CD4-positive, alpha-beta memory T cell (primary cell): ENCODE results near the gene VASH1. TPM values are rescaled to one million over a fixed set of nuclear protein-coding genes. Genes with fewer than 3 reads are reported as not detected.

ENCODE experiments used
- CTCF ChIA-PET: fragments of 350-600 bp; sonication (Branson Sonifier 250); formaldehyde crosslinking; loops from one replicate; lab custom pipeline; 2021; ENCODE audit warnings: inconsistent platforms; ENCODE audit not compliant: partially characterized antibody; lab: Charles Lee
- POLR2A ChIA-PET: fragments of 350-600 bp; sonication (Branson Sonifier 250); formaldehyde crosslinking; loops from one replicate; lab custom pipeline; 2021; ENCODE audit not compliant: partially characterized antibody; lab: Charles Lee
- DNase-seq, 5 donors: peaks; one replicate each; pipeline versions ENCODE4 v3.0.0 to v3.0.0-alpha.2; 2020 to 2022; ENCODE audit warnings: mixed read lengths in 1 of 5
- H3K27ac ChIP-seq: one replicate; pipeline ENCODE4 v1.7.0; 2013; ENCODE audit warnings: low read depth, low read length
- H3K27me3 ChIP-seq: 2 replicates; pipeline ENCODE4 v1.7.0; 2013; ENCODE audit warnings: mild to moderate bottlenecking, low read length, moderate library complexity; ENCODE audit not compliant: insufficient read depth
- H3K36me3 ChIP-seq: 2 replicates; pipeline ENCODE4 v1.7.0; 2013; ENCODE audit warnings: mild to moderate bottlenecking, low read length, moderate library complexity; ENCODE audit not compliant: insufficient read depth
- H3K4me1 ChIP-seq: 2 replicates; pipeline ENCODE4 v1.7.0; 2013; ENCODE audit warnings: mild to moderate bottlenecking, low read length, moderate library complexity; ENCODE audit not compliant: insufficient read depth
- H3K4me3 ChIP-seq, 2 donors: one replicate each; pipeline ENCODE4 v1.7.0; 2013; ENCODE audit warnings: low read length in 2 of 2, mild to moderate bottlenecking in 1 of 2
- H3K9me3 ChIP-seq, 2 donors: one replicate each; pipeline ENCODE4 v1.7.0; 2013; ENCODE audit warnings: low read length in 2 of 2, control low read depth in 1 of 2; ENCODE audit not compliant: control insufficient read depth in 1 of 2
- H3K27ac Mint-ChIP-seq, 7 donors: one replicate each; pipeline ENCODE4 v1.8.0; 2020 to 2021; ENCODE audit warnings: mixed read lengths in 7 of 7, mild to moderate bottlenecking in 6 of 7, inconsistent platforms in 3 of 7, moderate library complexity in 3 of 7
- H3K27me3 Mint-ChIP-seq, 2 donors: one replicate each; pipeline ENCODE4 v1.8.0; 2020 to 2021; ENCODE audit warnings: mixed read lengths in 2 of 2
- H3K36me3 Mint-ChIP-seq, 2 donors: one replicate each; pipeline ENCODE4 v1.8.0; 2020 to 2021; ENCODE audit warnings: mixed read lengths in 2 of 2, inconsistent platforms in 1 of 2, mild to moderate bottlenecking in 1 of 2
- H3K4me1 Mint-ChIP-seq, 4 donors: one replicate each; pipeline ENCODE4 v1.8.0; 2020 to 2021; ENCODE audit warnings: mixed read lengths in 4 of 4, mild to moderate bottlenecking in 1 of 4
- H3K4me3 Mint-ChIP-seq, 8 donors: one replicate each; pipeline ENCODE4 v1.8.0; 2020 to 2021; ENCODE audit warnings: mixed read lengths in 8 of 8, mild to moderate bottlenecking in 7 of 8, moderate library complexity in 6 of 8, inconsistent platforms in 3 of 8
- H3K9me3 Mint-ChIP-seq, 8 donors: one replicate each; pipeline ENCODE4 v1.8.0; 2020 to 2021; ENCODE audit warnings: mixed read lengths in 8 of 8, mild to moderate bottlenecking in 5 of 8, inconsistent platforms in 3 of 8, moderate library complexity in 1 of 8
- intact Hi-C: fragments of 100-400 bp; cut with micrococcal nuclease; formaldehyde crosslinking; loops from one replicate; pipeline ENCODE4 v1.15.1; 2023
- polyA plus RNA-seq, 2 donors: library from polyadenylated mRNA; unstranded; fragments of 300-500 nt; fragmentation: Illumina TruSeq; gene quantifications; one replicate each; pipeline ENCODE4 v1.2.3, GENCODE V29; 2021
- total RNA-seq, 2 experiments: library from RNA; stranded (reverse); gene quantifications; one replicate each; pipeline ENCODE4 v1.2.3, GENCODE V29; 2021

Gene VASH1
- total and polyA plus RNA-seq, 4 experiments from 2014 or later: 0.59 to 12.6 (median 5.6) TPM

DNA sequence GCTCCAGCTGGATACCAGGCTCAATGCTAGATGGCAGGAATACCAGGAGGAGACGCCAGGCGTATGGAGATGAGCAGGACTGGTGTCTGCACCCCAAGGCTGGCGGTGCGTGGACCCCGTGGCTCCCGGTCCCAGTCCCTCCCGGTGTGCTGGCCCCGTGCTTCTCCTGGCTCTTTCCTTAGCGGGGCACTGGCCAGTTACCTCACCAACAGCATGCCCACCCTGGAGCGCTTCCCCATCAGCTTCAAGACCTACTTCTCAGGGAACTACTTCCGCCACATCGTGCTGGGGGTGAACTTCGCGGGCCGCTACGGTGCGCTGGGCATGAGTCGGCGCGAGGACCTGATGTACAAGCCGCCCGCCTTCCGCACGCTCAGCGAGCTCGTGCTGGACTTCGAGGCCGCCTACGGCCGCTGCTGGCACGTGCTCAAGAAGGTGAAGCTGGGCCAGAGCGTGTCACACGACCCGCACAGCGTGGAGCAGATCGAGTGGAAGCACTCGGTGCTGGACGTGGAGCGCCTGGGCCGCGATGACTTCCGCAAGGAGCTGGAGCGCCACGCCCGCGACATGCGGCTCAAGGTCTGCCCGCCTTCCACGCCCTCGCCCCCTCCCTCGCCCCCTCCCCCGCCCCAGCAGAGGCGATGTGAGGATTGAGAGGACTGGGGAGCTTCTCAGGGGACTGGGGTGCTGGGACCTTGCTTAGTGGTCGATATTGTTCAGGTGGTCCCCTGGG, 14.6 kb downstream of the VASH1 start:
- H3K4me3 Mint-ChIP-seq: no peak overlapping the region
- intact Hi-C loops: no loop called here
- CTCF ChIA-PET: interaction anchor here (1.1 to 1.7 kb wide), 3 partner anchors 8 to 66 kb away, joined by 3 to 5 read pairs (median 3); no protein-coding TSS in a partner anchor

GRCh38 chr14:76776428-76777251, 15.4 kb downstream of the VASH1 start:
- Histone ChIP-seq H3K9me3 (no peaks in the 10 kb centered on the region), H3K27ac (no peak overlapping the region), H3K36me3 (no peaks in the 10 kb centered on the region), H3K4me3 (no peak overlapping the region), H3K4me1 (peaks cover 5% of the 10 kb centered on the region), H3K27me3 (no peaks in the 10 kb centered on the region)
- H3K9me3 Mint-ChIP-seq: no peaks in the 10 kb centered on the region
- H3K4me3 Mint-ChIP-seq: no peak overlapping the region
- ChIA-PET CTCF (interaction anchor here (1.1 to 1.4 kb wide), 5 partner anchors 9 to 67 kb away, joined by 3 to 7 read pairs (median 4); no protein-coding TSS in a partner anchor), POLR2A (interaction anchor here (1.0 to 1.3 kb wide), 2 partner anchors 8 to 15 kb away, joined by 3 read pairs; partner anchors contain the start of gene VASH1)
- H3K27me3 Mint-ChIP-seq: no peaks in the 10 kb centered on the region
- intact Hi-C loops: no loop called here
- peaks cover 0 to 5% of the 10 kb centered on the region in 2 donors for H3K36me3 Mint-ChIP-seq
- DNase-seq: no peak
- H3K4me1 Mint-ChIP-seq: peaks cover 1 to 7% (median 4%) of the 10 kb centered on the region in 4 donors
- H3K27ac Mint-ChIP-seq: no peak overlapping the region

More for the DNA sequence above, 14.6 kb downstream of the VASH1 start:
- H3K27me3 ChIP-seq: no peaks in the 10 kb centered on the region
- H3K27ac Mint-ChIP-seq: no peak overlapping the region
- no peaks in the 10 kb centered on the region for H3K9me3 Mint-ChIP-seq
- no peak for DNase-seq
- H3K4me3 ChIP-seq: no peak overlapping the region
- H3K9me3 ChIP-seq: no peaks in the 10 kb centered on the region
- no peaks in the 10 kb centered on the region for H3K36me3 ChIP-seq
- no peaks in the 10 kb centered on the region for H3K4me1 ChIP-seq
- POLR2A ChIA-PET: interaction anchor here (1.0 kb wide), 1 partner anchor 15 kb away, joined by 3 read pairs; the partner anchor contains the start of gene VASH1
- peaks cover 1 to 7% (median 4%) of the 10 kb centered on the region in 4 donors for H3K4me1 Mint-ChIP-seq
- H3K27me3 Mint-ChIP-seq: no peaks in the 10 kb centered on the region
- H3K27ac ChIP-seq: no peak overlapping the region
- H3K36me3 Mint-ChIP-seq: peaks cover 0 to 5% of the 10 kb centered on the region in 2 donors

DNA sequence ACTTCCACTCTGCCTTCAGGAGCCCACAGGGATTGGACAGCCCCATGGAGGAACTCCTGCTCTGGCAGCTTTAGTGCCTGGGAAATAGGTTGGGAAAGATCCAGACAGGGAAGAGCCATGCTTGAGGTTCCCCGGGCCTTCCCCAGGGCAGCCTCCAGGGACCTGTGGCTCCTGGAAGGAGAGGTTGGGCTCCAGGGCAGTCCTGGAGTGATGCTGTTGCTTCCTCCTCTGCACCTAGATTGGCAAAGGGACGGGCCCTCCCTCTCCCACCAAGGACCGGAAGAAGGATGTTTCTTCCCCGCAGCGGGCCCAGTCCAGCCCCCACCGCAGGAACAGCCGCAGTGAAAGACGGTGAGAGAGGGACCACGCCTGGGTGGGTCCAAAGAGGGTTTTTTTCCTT, 16.5 kb downstream of the VASH1 start:
- Mint-ChIP-seq H3K9me3 (no peaks in the 10 kb centered on the region), H3K27me3 (no peaks in the 10 kb centered on the region), H3K36me3 (peaks cover 5% of the 10 kb centered on the region in 2 donors), H3K4me3 (no peak overlapping the region), H3K4me1 (peaks cover 4 to 11% (median 8%) of the 10 kb centered on the region in 4 donors), H3K27ac (no peak overlapping the region)
- no peaks in the 10 kb centered on the region for H3K9me3 ChIP-seq
- intact Hi-C loops: no loop called here
- peaks cover 16% of the 10 kb centered on the region for H3K4me1 ChIP-seq
- POLR2A ChIA-PET: interaction anchor here (1.3 kb wide), 1 partner anchor 9 kb away, joined by 3 read pairs; no protein-coding TSS in a partner anchor
- H3K4me3 ChIP-seq: no peak overlapping the region
- H3K36me3 ChIP-seq: no peaks in the 10 kb centered on the region
- CTCF ChIA-PET: interaction anchor here (1.3 to 1.4 kb wide), 2 partner anchors 62 to 68 kb away, joined by 4 to 7 read pairs; no protein-coding TSS in a partner anchor
- DNase-seq: no peak
- H3K27ac ChIP-seq: no peak overlapping the region
- H3K27me3 ChIP-seq: no peaks in the 10 kb centered on the region

- Histone ChIP-seq H3K36me3 (no peaks in the 10 kb centered on the region), H3K27ac (no peak overlapping the region), H3K4me1 (peaks cover 25% of the 10 kb centered on the region), H3K9me3 (no peaks in the 10 kb centered on the region), H3K27me3 (no peaks in the 10 kb centered on the region), H3K4me3 (no peak overlapping the region)
- peaks cover 12 to 20% (median 16%) of the 10 kb centered on the region in 4 donors for H3K4me1 Mint-ChIP-seq
- CTCF ChIA-PET: interaction anchor here (1.4 kb wide), 1 partner anchor 63 kb away, joined by 4 read pairs; no protein-coding TSS in a partner anchor
- no peaks in the 10 kb centered on the region for H3K9me3 Mint-ChIP-seq
- POLR2A ChIA-PET: interaction anchor here (1.2 kb wide), 1 partner anchor 10 kb away, joined by 3 read pairs; no protein-coding TSS in a partner anchor
- no peak for DNase-seq
- H3K4me3 Mint-ChIP-seq: no peak overlapping the region
- H3K36me3 Mint-ChIP-seq: peaks cover 5 to 14% of the 10 kb centered on the region in 2 donors
- H3K27me3 Mint-ChIP-seq: no peaks in the 10 kb centered on the region
- intact Hi-C loops: no loop called here
- H3K27ac Mint-ChIP-seq: peak overlapping the region in 2 of 7 donors; percentile 24 to 65
Observed at GRCh38 chr14:76778546-76779215, 17.4 kb downstream of the VASH1 start.

- Histone ChIP-seq H3K4me1 (peaks cover 25% of the 10 kb centered on the region), H3K4me3 (no peak overlapping the region), H3K27me3 (no peaks in the 10 kb centered on the region), H3K27ac (no peak overlapping the region), H3K36me3 (no peaks in the 10 kb centered on the region), H3K9me3 (no peaks in the 10 kb centered on the region)
- H3K9me3 Mint-ChIP-seq: no peaks in the 10 kb centered on the region
- ChIA-PET CTCF (interaction anchor here (1.5 to 10.5 kb wide), 2 partner anchors 32 to 71 kb away, joined by 3 to 209 read pairs; no protein-coding TSS in a partner anchor), POLR2A (interaction anchor here (1.2 kb wide), 1 partner anchor 11 kb away, joined by 3 read pairs; no protein-coding TSS in a partner anchor)
- H3K36me3 Mint-ChIP-seq: peaks cover 5 to 14% of the 10 kb centered on the region in 2 donors
- H3K27me3 Mint-ChIP-seq: no peaks in the 10 kb centered on the region
- intact Hi-C loops: no loop called here
- no peak overlapping the region for H3K4me3 Mint-ChIP-seq
- H3K4me1 Mint-ChIP-seq: peaks cover 12 to 20% (median 16%) of the 10 kb centered on the region in 4 donors
- no peak for DNase-seq
- peak overlapping the region in 3 of 7 donors; percentile 24 to 58 (median 43) for H3K27ac Mint-ChIP-seq
Observed at GRCh38 chr14:76779221-76780057, 18.2 kb downstream of the VASH1 start.

- peaks cover 5 to 18% of the 10 kb centered on the region in 2 donors for H3K36me3 Mint-ChIP-seq
- DNase-seq: no peak
- intact Hi-C loops: no loop called here
- H3K36me3 ChIP-seq: no peaks in the 10 kb centered on the region
- no peaks in the 10 kb centered on the region for H3K27me3 ChIP-seq
- no peaks in the 10 kb centered on the region for H3K9me3 ChIP-seq
- peak overlapping the region in 3 of 7 donors; percentile 24 to 58 (median 57) for H3K27ac Mint-ChIP-seq
- CTCF ChIA-PET: interaction anchor here (1.5 to 10.5 kb wide), 2 partner anchors 32 to 71 kb away, joined by 3 to 209 read pairs; no protein-coding TSS in a partner anchor
- POLR2A ChIA-PET: no interaction called here
- no peak overlapping the region for H3K4me3 Mint-ChIP-seq
- no peaks in the 10 kb centered on the region for H3K27me3 Mint-ChIP-seq
- H3K9me3 Mint-ChIP-seq: no peaks in the 10 kb centered on the region
- peaks cover 25% of the 10 kb centered on the region for H3K4me1 ChIP-seq
- no peak overlapping the region for H3K27ac ChIP-seq
- H3K4me3 ChIP-seq: no peak overlapping the region
- peaks cover 14 to 24% (median 17%) of the 10 kb centered on the region in 4 donors for H3K4me1 Mint-ChIP-seq
Observed at GRCh38 chr14:76780058-76780345, 18.7 kb downstream of the VASH1 start.
